ENCODE results near the gene SPESP1. TPM values are rescaled to one million over a fixed set of nuclear protein-coding genes. Genes with fewer than 3 reads are reported as not detected.

The SPESP1 gene
- polyA plus RNA-seq (ENCODE audit: insufficient read length in 3 of 3), result 1 to 10 TPM; 5.5 to 6.7 (median 5.8) TPM

DNA sequence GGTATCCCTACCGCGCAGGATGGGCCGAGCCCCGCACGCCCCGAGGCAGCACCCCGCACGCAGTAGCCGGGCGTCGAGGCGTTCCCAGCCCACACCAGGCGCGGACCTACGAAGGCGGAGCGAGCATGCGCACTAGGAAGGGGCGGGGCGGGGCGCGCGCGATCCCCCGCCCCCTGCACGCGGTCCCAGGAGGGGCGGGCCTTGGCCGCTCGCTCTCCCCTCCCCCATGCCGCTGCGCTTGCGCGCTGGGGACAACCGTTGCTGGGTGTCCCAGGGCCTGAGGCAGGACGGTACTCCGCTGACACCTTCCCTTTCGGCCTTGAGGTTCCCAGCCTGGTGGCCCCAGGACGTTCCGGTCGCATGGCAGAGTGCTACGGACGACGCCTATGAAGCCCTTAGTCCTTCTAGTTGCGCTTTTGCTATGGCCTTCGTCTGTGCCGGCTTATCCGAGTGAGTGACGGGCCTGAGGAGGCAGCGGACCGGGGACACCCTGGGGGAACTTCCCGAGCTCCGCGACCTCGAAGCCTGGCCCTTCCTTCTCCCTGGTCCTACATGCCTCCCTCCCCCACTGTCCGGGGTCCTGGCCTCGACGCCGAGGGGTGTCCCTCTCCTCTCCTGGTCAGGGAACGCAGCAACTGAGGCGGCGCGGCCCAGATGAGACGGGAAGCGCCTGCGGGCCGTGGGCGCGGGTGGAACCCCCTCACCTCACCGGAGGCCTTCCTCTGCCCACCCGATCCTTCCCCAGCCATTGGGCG is at the start of gene SPESP1:
Gene SPESP1 (plus strand): TSS at position 258 of the 755 bp plus-strand sequence. CDS start 129 bp downstream, at position 387.
- peak in 2 of 3 donors; percentile 44 to 47 for DNase-seq (ENCODE audit: low read depth in 3 of 3, low spot score in 2 of 3)

DNA sequence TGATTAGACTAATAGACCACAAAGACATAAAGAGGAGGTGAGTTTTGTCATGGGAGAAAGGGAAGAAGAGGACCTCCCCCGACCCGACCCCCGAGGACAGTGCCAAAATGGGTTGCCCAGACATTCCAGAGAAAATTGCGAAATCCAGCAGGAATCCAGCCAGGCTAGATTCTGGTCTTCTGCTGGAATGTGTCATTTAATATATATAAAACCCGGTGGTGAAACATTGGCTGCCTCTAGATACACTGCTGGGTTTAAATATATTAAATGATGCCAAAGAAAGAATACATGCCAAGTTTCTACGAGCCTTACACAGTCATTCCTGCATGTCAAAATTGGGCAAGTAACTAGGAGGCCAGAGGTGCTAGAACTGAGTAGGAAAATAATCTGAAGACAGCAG is 45.3 kb upstream of the SPESP1 start:
- DNase-seq (ENCODE audit: low read depth in 3 of 3, low spot score in 2 of 3), result no peak

DNA sequence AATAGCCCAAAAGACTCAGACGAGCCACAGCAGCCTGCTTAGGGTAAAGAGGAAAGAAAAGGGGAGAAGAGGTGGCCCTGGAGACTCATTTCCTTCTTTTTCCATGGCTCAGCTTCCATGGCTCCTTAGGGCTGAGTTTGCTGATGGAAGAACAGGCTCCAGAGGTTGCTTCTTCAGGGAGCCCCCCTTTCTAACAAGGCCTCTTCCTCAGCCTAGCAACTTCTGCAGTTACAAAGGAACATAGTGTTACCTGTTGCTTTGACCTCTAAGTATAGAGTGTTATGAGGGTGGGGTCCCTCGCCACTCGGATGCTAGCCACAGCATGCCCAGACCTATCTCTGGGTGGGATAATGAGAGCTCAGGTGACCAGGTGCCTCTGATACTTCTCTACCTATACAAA is 43.2 kb upstream of the SPESP1 start:
- no peak for DNase-seq (ENCODE audit: low read depth in 3 of 3, low spot score in 2 of 3)

GRCh38 chr15:68887819-68888218 is 42.5 kb upstream of the SPESP1 start:
- DNase-seq (ENCODE audit: low read depth in 3 of 3, low spot score in 2 of 3), result no peak

- DNase-seq (ENCODE audit: low read depth in 3 of 3, low spot score in 2 of 3), result no peak
These were observed 41.9 kb upstream of the SPESP1 start for GRCh38 chr15:68888419-68888818.

- no peak for DNase-seq (ENCODE audit: low read depth in 3 of 3, low spot score in 2 of 3)
These were observed 36.1 kb upstream of the SPESP1 start for GRCh38 chr15:68894208-68894607.

- DNase-seq (ENCODE audit: low read depth in 3 of 3, low spot score in 2 of 3), result no peak
These were observed 34.1 kb upstream of the SPESP1 start for GRCh38 chr15:68896178-68896577.

DNA sequence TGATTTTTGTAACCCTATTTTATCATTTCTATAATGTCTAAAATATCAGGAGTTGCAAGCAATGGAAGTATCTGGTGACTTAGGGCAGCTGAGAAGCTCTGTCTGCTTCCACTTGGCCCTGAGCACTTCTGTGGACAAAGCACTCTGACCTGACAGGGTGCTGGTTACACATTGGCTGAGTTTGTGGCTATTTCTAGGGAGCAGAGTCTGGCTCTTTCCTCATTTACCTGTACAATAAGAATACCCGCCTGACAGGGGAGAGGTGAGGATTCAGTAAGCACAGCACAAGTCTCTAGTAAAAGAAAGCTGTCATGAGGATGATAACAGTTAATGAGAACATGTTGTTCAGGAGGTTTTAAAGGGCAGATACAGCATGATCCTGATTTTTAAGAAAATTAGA is 33.3 kb upstream of the SPESP1 start:
- DNase-seq (ENCODE audit: low read depth in 3 of 3, low spot score in 2 of 3), result no peak

DNA sequence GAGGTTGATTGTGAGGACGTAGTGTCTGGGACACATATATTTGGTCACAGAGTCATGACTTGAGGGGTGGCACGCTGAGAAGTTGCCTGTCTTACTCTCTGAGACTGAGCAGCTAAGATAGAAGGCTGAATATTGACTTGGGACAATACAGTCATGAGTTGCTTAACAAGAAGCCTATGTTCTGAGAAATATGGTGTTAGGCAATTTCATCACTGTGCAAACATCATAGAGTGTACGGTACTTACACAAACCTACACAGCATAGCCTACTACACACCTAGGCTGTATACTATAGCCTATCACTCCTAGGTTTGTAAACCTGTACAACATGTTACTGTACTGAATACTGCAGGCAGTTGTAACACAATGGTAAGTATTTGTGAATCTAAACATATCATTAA is 30.3 kb upstream of the SPESP1 start:
- DNase-seq (ENCODE audit: low read depth in 3 of 3, low spot score in 2 of 3), result no peak

DNA sequence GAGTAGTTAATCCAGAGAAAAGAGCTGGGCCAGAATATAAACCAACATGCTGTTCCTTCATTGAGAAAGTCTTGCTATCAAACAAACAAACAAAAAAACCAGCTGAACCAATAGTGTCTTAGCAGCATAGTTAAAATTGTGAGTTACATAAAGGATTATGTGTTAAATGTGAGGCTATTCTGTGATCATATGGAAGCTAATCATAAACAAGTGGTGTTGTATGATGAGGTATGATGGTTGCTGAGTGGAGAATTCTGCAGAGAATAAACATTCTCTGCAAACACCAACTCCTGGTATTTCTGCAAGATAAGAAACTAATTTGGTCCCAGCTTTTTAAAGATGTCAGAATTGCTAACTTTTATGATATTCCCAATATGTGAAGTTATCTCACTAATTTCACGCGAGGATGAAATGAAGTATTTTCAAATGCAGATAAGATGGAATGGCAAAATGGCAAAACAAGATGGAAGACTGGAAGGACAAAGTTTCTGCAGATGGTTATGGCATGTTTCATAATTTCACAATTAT is 22.9 kb upstream of the SPESP1 start:
- DNase-seq (ENCODE audit: low read depth in 3 of 3, low spot score in 2 of 3), result no peak

GRCh38 chr15:68909601-68910100 is 20.7 kb upstream of the SPESP1 start:
- DNase-seq (ENCODE audit: low read depth in 3 of 3, low spot score in 2 of 3), result no peak

- DNase-seq (ENCODE audit: low read depth in 3 of 3, low spot score in 2 of 3), result no peak
These were observed 20.0 kb upstream of the SPESP1 start for GRCh38 chr15:68910341-68910740.

- no peak for DNase-seq (ENCODE audit: low read depth in 3 of 3, low spot score in 2 of 3)
These were observed 19.5 kb upstream of the SPESP1 start for GRCh38 chr15:68910816-68911215.

DNA sequence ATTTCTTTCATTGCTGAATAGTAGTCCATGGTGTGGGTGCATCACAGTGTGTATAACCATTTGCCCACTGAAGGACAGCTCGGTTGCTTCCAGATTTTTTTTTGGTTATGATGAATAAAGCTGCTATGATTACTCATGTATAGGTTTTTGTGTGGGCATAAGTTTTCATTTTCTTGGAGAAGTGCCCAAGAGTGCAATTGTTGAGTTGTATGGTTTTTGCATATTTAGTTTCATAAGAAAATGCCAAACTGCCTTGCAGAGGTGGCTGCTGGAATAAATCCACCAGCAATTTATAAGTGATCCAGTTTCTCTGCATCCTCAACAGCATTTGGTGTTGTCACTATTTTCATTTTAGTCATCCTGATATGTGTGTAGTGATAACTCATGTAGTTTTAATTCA is 8.4 kb upstream of the SPESP1 start:
- no peak for DNase-seq (ENCODE audit: low read depth in 3 of 3, low spot score in 2 of 3)

DNA sequence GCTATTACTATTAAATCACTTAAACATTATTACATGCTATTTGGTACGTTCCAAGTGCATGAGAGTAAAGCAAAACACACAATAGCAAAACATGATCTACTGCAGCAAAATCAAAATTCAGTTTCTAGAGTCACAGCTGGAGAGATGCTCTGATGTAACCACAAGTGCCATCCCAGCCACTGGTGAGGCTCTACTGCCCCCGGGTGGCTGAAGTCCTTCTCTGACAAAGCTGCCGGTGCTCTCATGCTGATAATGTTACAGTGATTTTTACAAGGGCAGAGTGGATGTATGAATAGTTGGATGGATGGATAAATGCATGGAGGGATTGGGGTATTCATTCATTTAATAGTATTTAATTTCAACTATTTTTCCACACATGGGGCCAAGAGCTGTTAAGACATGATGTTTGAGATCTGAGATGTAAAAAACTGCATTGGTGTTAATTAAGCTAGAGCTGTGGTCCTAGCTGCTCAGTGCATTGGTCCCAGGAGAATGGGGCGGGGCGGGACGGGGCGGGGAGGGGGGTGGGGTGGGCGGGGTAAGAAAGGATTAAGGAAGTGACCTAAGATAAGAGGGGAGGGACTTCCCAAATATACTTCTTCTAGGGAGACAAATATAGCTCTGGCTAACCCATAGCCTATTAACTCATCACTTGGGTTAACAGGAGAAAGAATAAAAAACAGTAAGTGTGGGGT is 5.3 kb upstream of the SPESP1 start:
- DNase-seq (ENCODE audit: low read depth in 3 of 3, low spot score in 2 of 3), result peak in 2 of 3 donors; percentile 57 to 63

DNA sequence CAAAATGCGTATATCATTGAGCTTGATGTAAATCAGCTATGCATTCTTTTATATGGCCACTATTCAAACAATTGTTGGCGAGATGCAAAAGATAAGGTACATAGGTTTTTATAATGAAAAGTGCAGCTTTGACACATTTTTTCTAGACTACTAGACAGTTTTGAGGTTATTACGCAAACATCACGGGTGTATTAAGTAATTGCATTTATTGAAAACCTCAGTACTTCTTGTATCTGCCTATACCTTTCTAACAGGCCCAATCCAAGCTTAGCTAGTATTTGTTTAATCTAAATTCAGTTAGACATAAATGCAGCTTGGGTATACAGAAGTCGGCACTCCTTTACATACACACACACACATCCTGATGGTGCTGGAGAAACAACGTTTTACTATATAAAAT is 2.7 kb downstream of the SPESP1 start:
- no peak for DNase-seq (ENCODE audit: low read depth in 3 of 3, low spot score in 2 of 3)

DNA sequence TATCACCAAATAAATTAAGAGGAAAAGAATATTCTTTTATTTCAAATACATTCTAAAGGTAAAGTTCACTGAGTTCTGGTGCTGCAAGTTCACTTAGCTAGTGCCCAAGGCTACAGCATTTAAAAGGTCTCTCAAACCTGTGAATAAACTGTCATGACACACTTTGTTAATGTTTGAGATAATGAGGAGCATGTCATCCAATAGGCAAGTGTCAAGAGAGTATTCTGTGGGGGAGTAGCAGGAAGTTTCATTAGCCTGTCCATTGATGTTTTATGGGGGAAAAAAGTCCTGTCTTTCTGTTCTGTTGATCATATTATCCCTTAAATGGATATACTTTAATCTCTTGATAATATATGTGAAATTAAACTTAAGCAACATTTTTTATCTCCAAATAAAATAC is 4.0 kb downstream of the SPESP1 start:
- peak in 1 of 3 donors; percentile 12 for DNase-seq (ENCODE audit: low read depth in 3 of 3, low spot score in 2 of 3)

DNA sequence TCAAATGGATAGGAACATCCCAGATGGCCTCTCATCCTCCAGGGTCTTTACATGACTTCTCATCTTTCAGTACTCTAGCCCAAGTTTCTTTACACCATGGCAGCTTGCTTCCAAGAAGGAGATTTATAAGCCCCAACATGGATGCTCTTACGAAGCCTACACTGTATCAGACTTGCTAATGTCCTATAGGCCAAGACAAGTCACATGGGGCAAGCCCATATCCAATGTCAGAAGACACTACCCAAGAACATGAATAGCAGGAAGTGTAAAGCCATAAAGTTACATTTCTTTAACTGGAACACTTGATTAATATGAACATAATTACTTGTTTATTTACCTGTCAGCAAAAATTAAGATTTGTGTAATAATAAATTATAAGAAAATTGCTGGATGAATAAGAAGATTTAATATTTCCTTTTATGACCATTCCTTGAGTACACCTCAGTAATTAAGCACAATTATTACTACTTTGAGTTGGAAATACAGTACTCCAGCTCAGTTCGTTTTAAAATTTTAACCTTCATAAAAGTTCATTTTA is 5.1 kb downstream of the SPESP1 start:
- DNase-seq (ENCODE audit: low read depth in 3 of 3, low spot score in 2 of 3), result no peak

DNA sequence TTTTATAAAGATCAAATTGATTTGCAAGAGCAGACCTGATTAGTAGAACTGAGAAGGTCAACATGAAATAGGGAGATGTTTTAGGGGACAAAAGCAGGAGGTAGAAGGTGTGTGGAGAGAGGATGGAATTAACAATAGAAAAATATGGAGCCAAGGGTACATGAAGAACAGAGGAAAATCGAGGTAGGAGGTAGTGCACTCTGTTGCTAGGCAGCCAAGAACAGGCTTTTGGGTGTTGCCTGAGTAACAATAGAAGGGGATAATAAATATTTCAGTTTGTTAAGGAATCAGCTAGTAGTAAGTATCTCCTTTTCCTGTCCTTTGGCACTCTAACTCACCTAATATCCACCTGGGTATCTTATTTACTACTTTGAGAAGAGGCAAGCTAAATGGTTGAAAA is 9.2 kb downstream of the SPESP1 start:
- no peak for DNase-seq (ENCODE audit: low read depth in 3 of 3, low spot score in 2 of 3)

GRCh38 chr15:68951813-68952212 is 21.5 kb downstream of the SPESP1 start:
- DNase-seq (ENCODE audit: low read depth in 3 of 3, low spot score in 2 of 3), result no peak

GRCh38 chr15:68957696-68958095 is 27.4 kb downstream of the SPESP1 start:
- DNase-seq (ENCODE audit: low read depth in 3 of 3, low spot score in 2 of 3), result no peak

Measured in right renal cortex interstitium (tissue), 3 donors.